ENCODE results near the gene PLA2G12B.
"Not testable (repeated sequence)": the region's sequence is repeated elsewhere in the genome, so short reads cannot be mapped to it uniquely, and the experiment has no call there.

The PLA2G12B gene, protein sequence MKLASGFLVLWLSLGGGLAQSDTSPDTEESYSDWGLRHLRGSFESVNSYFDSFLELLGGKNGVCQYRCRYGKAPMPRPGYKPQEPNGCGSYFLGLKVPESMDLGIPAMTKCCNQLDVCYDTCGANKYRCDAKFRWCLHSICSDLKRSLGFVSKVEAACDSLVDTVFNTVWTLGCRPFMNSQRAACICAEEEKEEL

DNA sequence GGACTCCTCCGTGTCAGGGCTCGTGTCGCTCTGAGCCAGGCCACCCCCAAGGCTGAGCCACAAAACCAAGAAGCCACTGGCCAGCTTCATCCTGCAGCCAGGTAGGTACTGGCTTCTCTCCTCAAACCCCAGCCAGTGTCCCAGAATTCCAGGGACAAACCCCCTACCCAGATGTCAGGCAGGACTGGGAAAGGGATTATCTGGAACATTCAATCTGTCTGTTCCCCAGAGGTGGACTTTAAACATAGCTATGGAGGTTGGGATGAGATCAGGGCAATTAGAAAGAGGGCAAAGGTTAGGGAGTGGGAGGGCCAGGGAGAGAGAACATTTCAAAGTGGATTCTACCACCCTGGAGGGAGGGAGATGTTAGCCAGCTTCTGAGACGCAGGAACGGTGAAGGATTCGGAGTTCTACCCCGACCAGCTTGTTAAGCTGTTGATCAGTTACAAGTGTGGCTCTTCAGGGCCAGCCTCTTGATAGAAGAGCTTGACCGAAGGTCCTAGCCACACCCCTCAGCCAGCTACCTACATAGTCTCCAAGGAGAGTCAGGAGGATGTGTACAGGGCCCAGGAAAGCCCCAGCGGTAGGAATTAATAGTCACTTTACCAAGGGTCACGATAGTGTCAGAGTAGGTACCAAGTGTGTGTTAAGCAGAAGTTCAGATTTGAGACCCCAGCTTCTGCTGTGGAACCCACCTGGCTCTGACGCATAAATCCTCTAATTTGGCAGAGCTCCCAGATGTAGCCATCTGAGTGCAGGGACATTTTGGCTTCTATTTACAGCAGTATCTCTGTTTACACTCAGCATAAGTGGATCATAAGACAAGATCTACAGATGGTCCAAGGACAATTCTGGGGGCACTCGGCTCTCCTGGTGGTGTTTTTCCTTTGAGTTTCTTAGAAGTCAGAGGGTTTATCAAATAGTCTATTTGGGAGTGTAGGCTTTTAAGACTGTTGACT lies at the start of gene PLA2G12B:
Gene PLA2G12B, minus strand, starts transcription at position 211 of the 959 bp plus-strand sequence. Its CDS starts 121 bp downstream, at position 90.
- DNase-seq (ENCODE audit: low read depth), result no peak

DNA sequence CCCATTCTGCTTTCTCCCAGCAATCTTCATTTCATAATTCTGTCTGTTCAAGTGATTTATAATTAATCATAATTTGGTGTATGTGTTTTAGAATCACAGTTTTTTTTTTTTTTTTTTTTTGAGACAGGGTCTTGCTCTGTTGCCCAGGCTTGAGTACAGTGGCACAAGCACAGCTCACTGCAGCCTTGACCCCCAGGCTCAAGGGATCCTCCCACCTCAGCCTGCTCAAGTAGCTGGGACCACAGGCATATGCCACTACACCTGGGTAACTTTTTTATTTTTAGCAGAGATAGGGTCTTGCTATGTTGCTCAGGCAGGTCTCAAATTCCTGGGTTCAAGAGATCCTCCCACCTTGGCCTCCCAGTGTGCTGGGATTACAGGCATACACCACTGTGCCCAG lies 49.2 kb upstream of the PLA2G12B start:
- no peak for DNase-seq (ENCODE audit: low read depth)

DNA sequence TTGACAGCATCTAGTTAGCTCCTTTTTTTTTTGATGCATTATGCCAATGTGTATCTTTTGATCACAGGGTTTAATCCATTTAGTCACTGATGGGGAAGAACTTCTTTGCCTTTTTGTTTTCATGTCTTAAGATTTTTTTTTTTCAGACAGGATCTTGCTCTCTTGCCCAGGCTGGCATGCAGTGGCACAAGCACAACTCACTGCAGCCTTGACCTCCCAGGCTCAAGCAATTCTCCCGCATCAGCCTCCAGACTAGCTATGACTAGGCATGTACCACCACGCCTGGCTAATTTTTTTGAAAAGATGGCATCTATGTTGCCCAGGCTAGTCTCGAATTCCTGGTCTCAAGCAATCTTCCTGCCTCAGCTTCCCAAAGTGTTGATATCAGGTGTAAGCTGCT lies 46.4 kb upstream of the PLA2G12B start:
- DNase-seq (ENCODE audit: low read depth), result no peak

DNA sequence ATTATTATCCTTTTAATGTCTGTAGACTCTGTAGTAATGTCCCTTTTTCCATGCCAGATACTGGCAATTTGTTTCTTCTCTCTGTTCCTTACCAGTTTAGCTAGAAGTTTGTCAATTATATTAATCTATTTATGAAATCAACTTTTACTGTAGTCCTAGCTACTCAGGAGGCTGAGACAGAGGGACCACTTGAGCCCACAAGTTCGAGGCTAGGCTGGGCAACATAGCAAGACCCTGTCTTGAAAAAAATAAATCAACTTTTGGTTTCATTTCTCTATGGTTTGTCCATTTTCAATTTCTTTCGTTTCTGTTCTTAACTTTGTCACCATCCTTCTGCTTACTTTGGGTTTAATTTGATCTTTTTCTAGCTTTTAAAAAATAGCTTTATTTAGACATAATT lies 42.5 kb upstream of the PLA2G12B start:
- DNase-seq (ENCODE audit: low read depth), result no peak

GRCh38 chr10:72995459-72995858 lies 40.9 kb upstream of the PLA2G12B start:
- not testable (repeated sequence) for DNase-seq (ENCODE audit: low read depth)

- DNase-seq (ENCODE audit: low read depth), result not testable (repeated sequence)
These were observed 35.2 kb upstream of the PLA2G12B start for GRCh38 chr10:72989771-72990170.

GRCh38 chr10:72984618-72985017 lies 30.0 kb upstream of the PLA2G12B start:
- not testable (repeated sequence) for DNase-seq (ENCODE audit: low read depth)

DNA sequence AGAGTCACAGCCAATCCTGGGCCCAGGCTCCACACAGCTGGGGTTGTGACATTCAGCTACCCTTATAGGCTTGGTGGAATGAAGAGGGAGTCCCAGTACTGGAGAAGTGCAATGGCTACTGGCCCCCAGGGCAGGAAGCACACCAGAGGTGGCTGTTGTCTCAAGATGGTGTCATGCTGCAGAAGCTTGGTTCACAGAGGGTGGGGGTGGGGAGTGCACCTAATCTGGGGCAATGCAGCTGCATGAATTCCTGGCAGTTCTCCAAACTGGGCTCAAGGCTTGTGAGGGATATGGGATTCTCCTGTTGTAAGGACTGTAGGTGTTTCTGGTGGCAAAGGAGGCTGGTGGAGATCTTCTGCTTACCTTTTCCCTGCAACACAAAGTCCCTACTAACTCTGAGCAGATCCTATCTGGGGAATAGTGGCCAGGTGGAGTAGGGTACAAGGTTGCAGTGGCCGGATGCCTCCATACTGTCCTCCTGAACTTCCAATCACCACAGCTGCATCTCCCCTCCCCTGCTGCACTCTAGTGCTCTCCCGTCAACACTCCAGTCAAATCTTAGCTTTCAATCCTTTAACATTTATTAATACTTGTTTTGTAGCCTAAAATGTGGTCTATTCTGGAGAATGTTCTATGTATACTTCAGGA lies 27.4 kb upstream of the PLA2G12B start:
- DNase-seq (ENCODE audit: low read depth), result no peak

DNA sequence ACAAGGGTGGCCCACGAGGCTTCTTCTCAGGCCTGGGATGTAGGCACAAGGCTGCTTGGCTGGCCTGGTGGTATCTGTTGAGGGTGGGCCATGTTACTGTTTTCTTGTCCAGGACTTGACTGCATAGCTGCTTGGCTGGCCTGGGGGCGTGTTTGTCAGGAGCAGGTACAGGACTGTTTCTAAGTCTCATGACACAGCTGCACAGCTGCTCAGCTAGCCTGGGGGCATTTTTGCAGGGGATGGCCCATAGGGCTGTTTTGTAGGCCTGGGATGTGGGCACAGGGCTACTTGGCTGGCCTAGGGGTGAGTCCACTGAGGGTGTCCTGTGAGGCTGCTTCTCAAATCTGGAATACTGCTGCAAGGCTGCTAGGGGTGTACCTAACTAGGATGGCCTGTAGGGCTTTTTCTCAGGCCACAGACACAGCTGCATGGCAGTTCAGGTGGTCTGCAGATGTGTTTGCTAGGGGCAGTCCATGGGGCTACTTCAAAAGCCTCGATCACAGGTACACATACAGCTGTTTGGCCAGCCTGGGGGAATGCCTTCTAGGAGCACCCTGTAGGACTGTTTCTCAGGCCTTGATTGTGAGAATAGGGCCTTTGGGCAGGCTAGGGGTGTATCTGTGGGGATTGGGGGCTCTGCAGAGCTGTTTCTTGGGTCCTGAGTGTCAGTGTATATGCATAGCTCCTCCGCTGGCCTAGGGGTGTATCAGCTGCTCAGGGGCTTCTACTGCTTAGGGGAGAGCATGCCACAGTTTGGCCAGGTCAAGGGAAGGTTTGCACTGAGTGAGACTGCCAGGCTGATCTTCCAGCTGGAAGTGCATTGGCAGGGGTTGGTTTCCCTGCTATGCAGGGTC lies 26.6 kb upstream of the PLA2G12B start:
- DNase-seq (ENCODE audit: low read depth), result no peak

DNA sequence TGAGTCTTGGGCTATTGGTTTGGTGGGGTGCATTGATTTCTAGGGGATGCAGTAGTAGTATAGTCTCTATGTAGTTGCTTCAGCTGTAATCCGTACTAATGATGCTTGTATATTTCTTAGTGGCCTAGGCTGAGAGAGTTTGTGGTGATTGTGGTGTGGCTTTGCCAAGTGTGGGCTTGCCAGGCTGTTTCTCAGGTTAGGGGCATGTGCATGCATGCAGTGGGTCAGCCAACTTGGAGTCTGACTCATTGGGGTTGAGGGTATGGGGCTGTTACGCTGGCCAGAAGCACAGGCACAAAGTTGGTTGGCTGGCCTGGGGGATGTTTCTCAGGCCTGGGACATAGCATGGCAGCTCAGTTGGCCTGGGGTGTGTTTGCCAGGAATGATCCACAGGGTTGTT lies 25.7 kb upstream of the PLA2G12B start:
- DNase-seq (ENCODE audit: low read depth), result no peak

GRCh38 chr10:72979709-72980108 lies 25.1 kb upstream of the PLA2G12B start:
- no peak for DNase-seq (ENCODE audit: low read depth)

GRCh38 chr10:72976886-72977285 lies 22.3 kb upstream of the PLA2G12B start:
- DNase-seq (ENCODE audit: low read depth), result no peak

DNA sequence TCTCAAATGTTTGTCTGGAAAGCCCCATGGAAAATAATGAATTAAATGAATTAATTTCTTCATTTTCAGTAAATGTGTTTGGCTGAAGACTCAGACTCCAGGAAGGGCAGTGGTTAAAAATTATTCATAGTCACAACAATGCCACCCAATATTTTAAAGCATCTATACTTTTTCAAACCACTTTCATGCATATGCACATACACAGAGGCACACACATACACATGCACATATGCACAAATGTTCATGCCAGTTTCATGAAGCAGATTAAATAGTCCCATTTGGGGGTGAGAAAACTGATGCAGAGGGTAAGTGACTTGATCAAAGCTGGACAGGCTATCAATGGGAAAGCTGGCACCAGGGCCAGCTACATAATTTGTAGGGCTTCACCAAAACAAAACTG lies 1.4 kb upstream of the PLA2G12B start:
- DNase-seq (ENCODE audit: low read depth), result no peak

- no peak for DNase-seq (ENCODE audit: low read depth)
These were observed 393 bp downstream of the PLA2G12B start for GRCh38 chr10:72954230-72954595.

DNA sequence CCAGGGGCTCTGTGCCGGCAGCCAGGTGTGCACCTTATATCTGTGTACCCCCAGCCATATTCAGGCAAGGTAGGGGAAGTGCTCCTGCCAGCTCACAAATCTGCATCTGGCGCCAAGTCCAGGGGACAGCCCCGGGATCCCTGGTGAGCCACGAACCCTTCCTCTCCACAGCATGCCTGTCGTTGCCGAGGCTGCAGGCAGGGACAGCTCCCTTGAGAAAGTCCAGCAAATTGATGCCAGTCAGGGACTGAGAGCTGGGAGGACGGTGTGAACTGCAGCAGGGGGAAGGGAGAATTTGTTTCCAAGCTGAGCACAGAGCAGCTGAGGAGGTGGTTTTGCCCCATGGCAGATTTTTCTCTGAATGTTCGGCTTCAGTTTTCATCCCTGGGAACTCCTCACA lies 919 bp downstream of the PLA2G12B start:
- DNase-seq (ENCODE audit: low read depth), result no peak

DNA sequence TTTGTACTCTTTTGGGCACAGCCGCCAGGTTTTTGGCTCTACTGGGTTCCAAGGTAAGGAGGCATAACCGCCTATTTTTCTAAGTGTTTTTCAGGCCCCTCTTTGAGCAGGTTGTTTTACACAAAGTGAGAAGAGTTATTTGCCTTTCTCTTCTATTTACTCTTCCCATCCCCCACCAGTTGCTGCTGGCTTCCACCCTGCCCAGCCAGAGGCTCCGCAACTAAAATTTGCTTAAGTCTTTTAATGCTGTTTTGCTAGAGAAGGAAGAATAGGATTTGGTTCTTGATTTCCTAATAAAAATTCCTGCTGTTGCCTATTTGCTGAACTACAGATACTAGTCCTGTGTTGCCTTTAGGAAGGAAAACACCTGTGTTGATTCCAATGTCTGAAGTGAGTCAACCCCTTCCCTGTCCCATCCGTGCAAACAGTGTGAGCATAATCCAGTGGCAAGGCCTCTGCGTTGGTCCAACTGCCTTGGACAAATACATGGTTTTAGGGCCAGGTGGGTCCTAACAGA lies 1.9 kb downstream of the PLA2G12B start:
- no peak for DNase-seq (ENCODE audit: low read depth)

DNA sequence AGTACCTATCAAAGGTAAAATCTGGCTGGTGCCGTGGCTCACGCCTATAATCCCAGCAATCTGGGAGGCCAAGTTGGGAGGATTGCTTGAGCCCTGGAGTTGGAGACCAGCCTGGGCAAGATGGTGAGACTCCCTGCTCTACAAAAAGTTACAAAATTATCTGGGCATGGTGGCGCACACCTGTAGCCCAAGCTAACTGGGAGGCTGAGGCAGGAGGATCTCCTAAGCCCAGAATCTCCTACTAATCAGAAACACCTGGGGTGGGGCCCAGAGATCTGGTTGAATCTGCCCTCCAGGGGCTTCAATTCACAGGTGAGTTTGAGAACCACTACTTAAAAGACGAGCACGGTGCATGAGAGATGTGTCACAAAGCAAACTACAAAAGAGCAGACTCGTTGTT lies 2.4 kb downstream of the PLA2G12B start:
- no peak for DNase-seq (ENCODE audit: low read depth)

GRCh38 chr10:72951760-72952159 lies 2.8 kb downstream of the PLA2G12B start:
- DNase-seq (ENCODE audit: low read depth), result no peak

DNA sequence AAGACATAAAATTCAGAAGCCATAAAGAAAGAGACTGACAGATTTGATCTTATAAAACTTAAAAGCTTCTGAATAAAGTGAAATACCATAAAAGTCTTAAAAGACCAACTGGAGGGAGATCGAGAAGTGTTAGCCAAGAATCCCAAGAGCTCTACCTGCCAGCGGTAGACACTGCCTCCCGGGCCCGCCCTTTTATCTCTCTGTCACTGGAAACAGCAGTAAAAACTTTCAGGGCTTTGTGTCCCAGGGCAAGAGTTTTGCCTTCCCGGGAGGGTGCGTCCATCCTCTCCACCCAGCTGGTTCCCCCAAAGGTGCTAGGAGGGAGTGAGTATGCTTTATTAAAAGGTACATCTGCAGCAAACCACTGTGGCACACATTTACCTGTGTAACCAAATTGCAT lies 5.8 kb downstream of the PLA2G12B start:
- DNase-seq (ENCODE audit: low read depth), result no peak

DNA sequence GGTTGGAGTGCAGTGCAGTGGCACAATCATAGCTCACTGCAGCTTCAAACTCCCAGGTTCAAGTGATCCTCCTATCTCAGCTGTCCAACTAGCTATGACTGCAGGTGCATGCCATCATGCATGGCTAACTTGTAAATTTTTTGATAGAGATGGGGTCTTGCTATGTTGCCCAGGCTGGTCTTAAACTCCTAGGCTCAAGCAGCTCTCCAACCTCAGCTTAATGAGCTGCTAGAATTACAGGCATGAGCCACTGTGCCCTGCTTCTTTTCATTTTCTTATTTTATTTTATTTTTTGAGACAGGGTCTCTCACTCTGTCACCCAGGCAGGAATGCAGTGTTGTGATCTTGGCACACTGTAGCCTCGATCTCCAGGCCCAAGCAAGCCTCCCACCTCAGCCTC lies 7.6 kb downstream of the PLA2G12B start:
- DNase-seq (ENCODE audit: low read depth), result no peak

DNA sequence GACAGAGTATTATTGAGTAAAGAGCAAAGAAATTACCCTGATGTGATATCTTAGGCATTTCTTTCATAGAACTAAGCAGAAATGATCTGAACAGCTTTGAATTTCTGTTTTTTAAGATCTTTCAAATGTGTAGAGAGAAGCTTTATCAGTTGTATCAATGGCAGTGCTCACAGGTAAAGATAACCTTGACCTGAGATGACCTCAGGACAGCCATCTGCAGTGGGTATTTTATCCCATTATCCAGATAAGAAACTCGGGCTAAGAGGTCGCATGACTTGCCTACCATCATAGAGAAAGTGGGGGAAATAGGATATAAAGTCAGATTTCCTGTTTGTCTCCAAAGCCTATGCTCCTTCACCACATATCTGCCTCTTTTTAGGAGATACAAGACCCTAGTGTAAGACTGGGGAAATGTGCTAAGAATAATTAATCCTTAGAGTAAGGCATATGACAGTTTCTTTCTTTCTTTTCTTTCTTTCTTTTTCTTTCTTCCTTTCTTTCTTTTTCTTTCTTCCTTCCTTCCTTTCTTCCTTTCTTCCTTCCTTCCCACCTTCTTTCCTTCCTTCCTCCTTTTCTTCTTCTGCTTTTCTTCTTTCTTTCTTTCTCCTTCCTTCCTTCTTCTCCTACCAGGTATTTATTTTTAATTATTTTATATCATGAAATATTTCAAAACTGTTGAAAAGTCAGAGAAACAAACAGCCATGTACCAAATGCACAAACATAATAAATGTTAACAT lies 10.9 kb downstream of the PLA2G12B start:
- no peak for DNase-seq (ENCODE audit: low read depth)
